Chondrocyte (in vitro differentiated cells): ENCODE results near the gene MEAK7. TPM values are rescaled to one million over a fixed set of nuclear protein-coding genes. Genes with fewer than 3 reads are reported as not detected.

ENCODE experiments used
- DNase-seq: peaks from one replicate; pipeline ENCODE4 v3.0.0; 2021; ENCODE audit warnings: mixed read lengths, low spot score
- H3K27ac Mint-ChIP-seq: one replicate; pipeline ENCODE4 v1.8.0; 2021; ENCODE audit warnings: mild to moderate bottlenecking, moderate library complexity, mixed read lengths; ENCODE audit not compliant: unreplicated experiment
- H3K27me3 Mint-ChIP-seq: 2 replicates; pipeline ENCODE4 v1.8.0; 2021; ENCODE audit warnings: low read depth, mixed read lengths
- H3K36me3 Mint-ChIP-seq: 2 replicates; pipeline ENCODE4 v1.8.0; 2021; ENCODE audit warnings: low read depth, mixed read lengths
- H3K4me1 Mint-ChIP-seq: 2 replicates; pipeline ENCODE4 v1.8.0; 2021; ENCODE audit warnings: low read depth, mild to moderate bottlenecking, mixed read lengths
- H3K4me3 Mint-ChIP-seq: one replicate; pipeline ENCODE4 v1.8.0; 2021; ENCODE audit warnings: mild to moderate bottlenecking, moderate library complexity, mixed read lengths; ENCODE audit not compliant: unreplicated experiment
- H3K9me3 Mint-ChIP-seq: 2 replicates; pipeline ENCODE4 v1.8.0; 2021; ENCODE audit warnings: low read depth, mixed read lengths
- CTCF ChIP-seq: fragments of 200-600 bp; sonication (generic); IDR thresholded peaks from 2 replicates; pipeline ENCODE4 v1.5.0; 2021; ENCODE audit warnings: antibody characterized with exemption, mild to moderate bottlenecking, moderate library complexity
- total RNA-seq: library from RNA; stranded (reverse); gene quantifications from 3 replicates; pipeline ENCODE4 v1.2.1, GENCODE V29; 2021

Gene MEAK7
- total RNA-seq, 1 donor from 2014 or later, result 26.8 TPM

- Mint-ChIP-seq H3K4me3 (no peak overlapping the region), H3K9me3 (no peaks in the 10 kb centered on the region), H3K27me3 (peaks cover 4% of the 10 kb centered on the region), H3K27ac (no peak overlapping the region), H3K36me3 (no peaks in the 10 kb centered on the region), H3K4me1 (peaks cover 25% of the 10 kb centered on the region)
- no peak for TF ChIP-seq CTCF
- no peak for DNase-seq
Observed at GRCh38 chr16:84514874-84515835, 10.7 kb upstream of the MEAK7 start.

GRCh38 chr16:84514295-84514873 lies 9.9 kb upstream of the MEAK7 start:
- no peaks in the 10 kb centered on the region for H3K36me3 Mint-ChIP-seq
- no peaks in the 10 kb centered on the region for H3K9me3 Mint-ChIP-seq
- TF ChIP-seq CTCF, result no peak
- no peak overlapping the region for H3K4me3 Mint-ChIP-seq
- peak; percentile 34 for DNase-seq
- no peak overlapping the region for H3K27ac Mint-ChIP-seq
- H3K27me3 Mint-ChIP-seq, result peaks cover 2% of the 10 kb centered on the region
- H3K4me1 Mint-ChIP-seq, result peaks cover 25% of the 10 kb centered on the region

- Mint-ChIP-seq H3K36me3 (no peaks in the 10 kb centered on the region), H3K9me3 (no peaks in the 10 kb centered on the region), H3K27ac (peak overlapping the region; percentile 82), H3K27me3 (peaks cover 1% of the 10 kb centered on the region), H3K4me1 (peaks cover 25% of the 10 kb centered on the region), H3K4me3 (no peak overlapping the region)
- no peak for TF ChIP-seq CTCF
- peak; percentile 59 for DNase-seq
Observed at GRCh38 chr16:84513666-84514065, 9.2 kb upstream of the MEAK7 start.

- Mint-ChIP-seq H3K9me3 (no peaks in the 10 kb centered on the region), H3K4me3 (no peak overlapping the region), H3K27me3 (peaks cover 1% of the 10 kb centered on the region), H3K27ac (peak overlapping the region; percentile 82), H3K36me3 (no peaks in the 10 kb centered on the region), H3K4me1 (peaks cover 24% of the 10 kb centered on the region)
- DNase-seq, result no peak
- no peak for TF ChIP-seq CTCF
Observed at GRCh38 chr16:84513123-84513522, 8.7 kb upstream of the MEAK7 start.

GRCh38 chr16:84511831-84512230 lies 7.4 kb upstream of the MEAK7 start:
- Mint-ChIP-seq H3K27me3 (peaks cover 1% of the 10 kb centered on the region), H3K4me1 (peaks cover 16% of the 10 kb centered on the region), H3K27ac (peak overlapping the region; percentile 24), H3K36me3 (no peaks in the 10 kb centered on the region), H3K9me3 (no peaks in the 10 kb centered on the region), H3K4me3 (no peak overlapping the region)
- no peak for DNase-seq
- no peak for TF ChIP-seq CTCF
